Esophagus (tissue), 2 donors: Measurements from ENCODE around the gene CARD19. TPM values are rescaled to one million over a fixed set of nuclear protein-coding genes. Genes with fewer than 3 reads are reported as not detected.

Experiments
- H3K27ac ChIP-seq, 2 donors: one replicate each; pipeline ENCODE4 v1.5.1; 2013; ENCODE audit warnings: low read depth in 2 of 2, mild to moderate bottlenecking in 2 of 2, inconsistent platforms in 1 of 2, low read length in 1 of 2, moderate library complexity in 1 of 2
- H3K27me3 ChIP-seq, 2 donors: one replicate each; pipeline ENCODE4 v1.6.1; 2013; ENCODE audit warnings: low read length in 2 of 2, control low read depth in 1 of 2, mild to moderate bottlenecking in 1 of 2; ENCODE audit not compliant: insufficient read depth in 2 of 2, control insufficient read depth in 1 of 2
- H3K36me3 ChIP-seq, 2 donors: one replicate each; pipeline ENCODE4 v1.6.1; 2013; ENCODE audit warnings: low read length in 1 of 2; ENCODE audit not compliant: control insufficient read depth in 2 of 2, insufficient read depth in 2 of 2
- H3K4me1 ChIP-seq, 2 donors: one replicate each; pipeline ENCODE4 v1.6.1; 2013; ENCODE audit warnings: low read length in 1 of 2; ENCODE audit not compliant: control insufficient read depth in 2 of 2, insufficient read depth in 2 of 2
- H3K4me3 ChIP-seq, 2 donors: one replicate each; pipeline ENCODE4 v1.5.1; 2013; ENCODE audit warnings: low read length in 2 of 2, mild to moderate bottlenecking in 2 of 2, low read depth in 1 of 2, moderate library complexity in 1 of 2
- H3K9me3 ChIP-seq, 2 donors: one replicate each; pipeline ENCODE4 v1.6.1; 2013; ENCODE audit warnings: mild to moderate bottlenecking in 2 of 2, low read depth in 1 of 2, low read length in 1 of 2, moderate library complexity in 1 of 2; ENCODE audit not compliant: control insufficient read depth in 2 of 2, insufficient read depth in 1 of 2
- WGBS, 2 donors: extraction: QIAGEN DNeasy Blood & Tissue Kit; methylation state at CpG; one replicate each; pipeline ENCODE4 v1.1.7; 2013; 5-methylcytosine and 5-hydroxymethylcytosine counted together
- polyA plus RNA-seq, 2 donors: library from polyadenylated mRNA; stranded (reverse); fragments of 200-250 nt; gene quantifications; one replicate each; pipeline ENCODE4 v1.2.3, GENCODE V29; 2013
- donor health status: healthy with polysubstance abuse.
- donor health status: Bipolar disorder and iron deficiency.

Gene CARD19
- polyA plus RNA-seq, 2 donors: 19.6 to 30.7 TPM

- H3K27me3 ChIP-seq: no peaks in the 10 kb centered on the region
- no peak overlapping the region for H3K27ac ChIP-seq
- WGBS, 2 donors: 96 to 97% methylated on average over 16 of the region's 16 CpGs
- no peak overlapping the region for H3K4me3 ChIP-seq
- H3K36me3 ChIP-seq: no peaks in the 10 kb centered on the region
- H3K4me1 ChIP-seq: peaks cover 0 to 2% of the 10 kb centered on the region in 2 donors
- H3K9me3 ChIP-seq: no peaks in the 10 kb centered on the region
Measured at GRCh38 chr9:93077811-93078210, 18.2 kb upstream of the CARD19 start.

GRCh38 chr9:93079371-93079770, 16.6 kb upstream of the CARD19 start:
- no peaks in the 10 kb centered on the region for H3K9me3 ChIP-seq
- H3K27me3 ChIP-seq: no peaks in the 10 kb centered on the region
- WGBS, 2 donors: 94% methylated on average over 13 of the region's 13 CpGs
- no peak overlapping the region for H3K27ac ChIP-seq
- no peaks in the 10 kb centered on the region for H3K36me3 ChIP-seq
- no peak overlapping the region for H3K4me3 ChIP-seq
- no peaks in the 10 kb centered on the region for H3K4me1 ChIP-seq

GRCh38 chr9:93080406-93080805, 15.6 kb upstream of the CARD19 start:
- H3K36me3 ChIP-seq: no peaks in the 10 kb centered on the region
- 92 to 94% methylated on average over 9 of the region's 9 CpGs for WGBS, 2 donors
- H3K27ac ChIP-seq: no peak overlapping the region
- no peaks in the 10 kb centered on the region for H3K27me3 ChIP-seq
- H3K4me3 ChIP-seq: no peak overlapping the region
- H3K4me1 ChIP-seq: no peaks in the 10 kb centered on the region
- H3K9me3 ChIP-seq: no peaks in the 10 kb centered on the region

GRCh38 chr9:93081081-93081529, 14.9 kb upstream of the CARD19 start:
- no peaks in the 10 kb centered on the region for H3K4me1 ChIP-seq
- no peak overlapping the region for H3K4me3 ChIP-seq
- no peaks in the 10 kb centered on the region for H3K27me3 ChIP-seq
- no peak overlapping the region for H3K27ac ChIP-seq
- H3K9me3 ChIP-seq: peaks cover 0 to 3% of the 10 kb centered on the region in 2 donors
- no peaks in the 10 kb centered on the region for H3K36me3 ChIP-seq
- 91% methylated on average over 10 of the region's 10 CpGs for WGBS, 2 donors

- Histone ChIP-seq H3K4me1 (no peaks in the 10 kb centered on the region), H3K4me3 (no peak overlapping the region), H3K9me3 (peaks cover 0 to 3% of the 10 kb centered on the region in 2 donors), H3K36me3 (no peaks in the 10 kb centered on the region), H3K27ac (no peak overlapping the region), H3K27me3 (no peaks in the 10 kb centered on the region)
- WGBS, 2 donors: 54 to 71% methylated on average over 3 of the region's 3 CpGs
Measured at GRCh38 chr9:93081931-93082330, 14.1 kb upstream of the CARD19 start.

GRCh38 chr9:93082841-93083411, 13.1 kb upstream of the CARD19 start:
- no peak overlapping the region for H3K4me3 ChIP-seq
- WGBS, 2 donors: 63 to 75% methylated on average over 18 of the region's 18 CpGs
- no peak overlapping the region for H3K27ac ChIP-seq
- H3K36me3 ChIP-seq: no peaks in the 10 kb centered on the region
- peaks cover 0 to 3% of the 10 kb centered on the region in 2 donors for H3K9me3 ChIP-seq
- no peaks in the 10 kb centered on the region for H3K27me3 ChIP-seq
- no peaks in the 10 kb centered on the region for H3K4me1 ChIP-seq

- Histone ChIP-seq H3K4me1 (no peaks in the 10 kb centered on the region), H3K27ac (no peak overlapping the region), H3K36me3 (no peaks in the 10 kb centered on the region), H3K4me3 (no peak overlapping the region), H3K27me3 (no peaks in the 10 kb centered on the region), H3K9me3 (peaks cover 0 to 3% of the 10 kb centered on the region in 2 donors)
- 73 to 81% methylated on average over 8 of the region's 8 CpGs for WGBS, 2 donors
Measured at GRCh38 chr9:93083592-93084470, 12.2 kb upstream of the CARD19 start.

GRCh38 chr9:93084471-93084881, 11.5 kb upstream of the CARD19 start:
- Histone ChIP-seq H3K36me3 (no peaks in the 10 kb centered on the region), H3K27ac (no peak overlapping the region), H3K4me3 (no peak overlapping the region), H3K27me3 (no peaks in the 10 kb centered on the region), H3K9me3 (peaks cover 0 to 3% of the 10 kb centered on the region in 2 donors), H3K4me1 (no peaks in the 10 kb centered on the region)
- WGBS, 2 donors: 94 to 98% methylated on average over 6 of the region's 6 CpGs

GRCh38 chr9:93085676-93086075, 10.3 kb upstream of the CARD19 start:
- no peaks in the 10 kb centered on the region for H3K27me3 ChIP-seq
- peaks cover 0 to 3% of the 10 kb centered on the region in 2 donors for H3K9me3 ChIP-seq
- no peaks in the 10 kb centered on the region for H3K4me1 ChIP-seq
- H3K36me3 ChIP-seq: no peaks in the 10 kb centered on the region
- no peak overlapping the region for H3K4me3 ChIP-seq
- H3K27ac ChIP-seq: no peak overlapping the region
- 94 to 96% methylated on average over 4 of the region's 4 CpGs for WGBS, 2 donors
